Mammary epithelial cell (primary cell): ENCODE data around the gene AKAP6.

Experiments
- EZH2 ChIP-seq: IDR thresholded peaks from 2 replicates; pipeline ENCODE4 v1.6.1; 2012; ENCODE audit warnings: low read length, inconsistent platforms, borderline replicate concordance
- TF ChIP-seq, protein P1 (sequence below), 2 donors: IDR thresholded peaks in 1 of 2; conservative IDR thresholded peaks in 1 of 2; 2 replicates each; pipeline ENCODE4 v1.5.1; 2011 to 2012; ENCODE audit warnings: inconsistent platforms in 2 of 2, low read length in 2 of 2, mild to moderate bottlenecking in 2 of 2, control low read depth in 1 of 2, low read depth in 1 of 2; ENCODE audit not compliant: insufficient read depth in 1 of 2; ENCODE audit errors: extremely low read depth in 1 of 2

DNA sequence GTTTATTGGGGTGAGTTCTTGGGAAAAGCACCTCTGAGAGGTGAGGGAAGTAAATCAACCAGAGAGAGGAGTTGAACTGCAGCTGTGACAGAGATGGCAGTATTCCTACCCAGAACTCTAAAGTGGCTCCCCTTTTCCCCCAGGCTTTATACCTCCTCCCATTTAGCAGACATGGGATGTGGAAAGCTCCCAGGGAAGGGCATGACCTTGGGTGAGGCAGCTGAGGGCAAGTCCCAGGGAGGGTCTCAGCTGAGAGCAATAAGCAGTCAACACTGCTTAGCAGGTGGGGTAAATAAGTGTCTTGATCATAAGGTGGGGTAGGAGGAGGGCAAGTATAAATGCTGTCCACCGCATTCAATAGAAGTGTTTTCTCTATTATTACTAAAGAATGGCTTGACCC, 143.0 kb downstream of the AKAP6 start:
- TF ChIP-seq, protein P1, sequence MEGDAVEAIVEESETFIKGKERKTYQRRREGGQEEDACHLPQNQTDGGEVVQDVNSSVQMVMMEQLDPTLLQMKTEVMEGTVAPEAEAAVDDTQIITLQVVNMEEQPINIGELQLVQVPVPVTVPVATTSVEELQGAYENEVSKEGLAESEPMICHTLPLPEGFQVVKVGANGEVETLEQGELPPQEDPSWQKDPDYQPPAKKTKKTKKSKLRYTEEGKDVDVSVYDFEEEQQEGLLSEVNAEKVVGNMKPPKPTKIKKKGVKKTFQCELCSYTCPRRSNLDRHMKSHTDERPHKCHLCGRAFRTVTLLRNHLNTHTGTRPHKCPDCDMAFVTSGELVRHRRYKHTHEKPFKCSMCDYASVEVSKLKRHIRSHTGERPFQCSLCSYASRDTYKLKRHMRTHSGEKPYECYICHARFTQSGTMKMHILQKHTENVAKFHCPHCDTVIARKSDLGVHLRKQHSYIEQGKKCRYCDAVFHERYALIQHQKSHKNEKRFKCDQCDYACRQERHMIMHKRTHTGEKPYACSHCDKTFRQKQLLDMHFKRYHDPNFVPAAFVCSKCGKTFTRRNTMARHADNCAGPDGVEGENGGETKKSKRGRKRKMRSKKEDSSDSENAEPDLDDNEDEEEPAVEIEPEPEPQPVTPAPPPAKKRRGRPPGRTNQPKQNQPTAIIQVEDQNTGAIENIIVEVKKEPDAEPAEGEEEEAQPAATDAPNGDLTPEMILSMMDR (conservative IDR thresholded peaks at IDR 0.05 in 1 of 2, IDR thresholded peaks at IDR 0.05 in 1 of 2; ENCODE audit: extremely low read depth in 1 of 2, insufficient read depth in 1 of 2, low read depth in 1 of 2, low read length in 2 of 2): no peak
- TF ChIP-seq EZH2: no peak
